ENCODE measurements around the gene MRAS.
"Not testable (repeated sequence)": the region's sequence is repeated elsewhere in the genome, so short reads cannot be mapped to it uniquely, and the experiment has no call there.

MRAS gene

GRCh38 chr3:138367326-138367850 is 19.0 kb downstream of the MRAS start:
- DNase-seq (ENCODE audit: low read depth, low spot score) = no peak

GRCh38 chr3:138367911-138368310 is 19.5 kb downstream of the MRAS start:
- no peak for DNase-seq (ENCODE audit: low read depth, low spot score)

GRCh38 chr3:138369151-138369900 is 20.9 kb downstream of the MRAS start:
- no peak for DNase-seq (ENCODE audit: low read depth, low spot score)

- DNase-seq (ENCODE audit: low read depth, low spot score) = no peak
Measured at GRCh38 chr3:138370321-138370720, 21.9 kb downstream of the MRAS start.

- no peak for DNase-seq (ENCODE audit: low read depth, low spot score)
Measured at GRCh38 chr3:138371070-138371965, 22.9 kb downstream of the MRAS start.

- DNase-seq (ENCODE audit: low read depth, low spot score) = no peak
Measured at GRCh38 chr3:138373087-138373735, 24.8 kb downstream of the MRAS start.

- DNase-seq (ENCODE audit: low read depth, low spot score) = no peak
Measured at GRCh38 chr3:138373736-138374094, 25.3 kb downstream of the MRAS start.

GRCh38 chr3:138374573-138375134 is 26.3 kb downstream of the MRAS start:
- no peak for DNase-seq (ENCODE audit: low read depth, low spot score)

- DNase-seq (ENCODE audit: low read depth, low spot score) = no peak
Measured at GRCh38 chr3:138375447-138375846, 27.1 kb downstream of the MRAS start.

- no peak for DNase-seq (ENCODE audit: low read depth, low spot score)
Measured at GRCh38 chr3:138376663-138377062, 28.3 kb downstream of the MRAS start.

GRCh38 chr3:138377212-138377611 is 28.8 kb downstream of the MRAS start:
- DNase-seq (ENCODE audit: low read depth, low spot score) = not testable (repeated sequence)

- no peak for DNase-seq (ENCODE audit: low read depth, low spot score)
Measured at GRCh38 chr3:138377804-138378203, 29.4 kb downstream of the MRAS start.

- DNase-seq (ENCODE audit: low read depth, low spot score) = no peak
Measured at GRCh38 chr3:138378331-138378730, 30.0 kb downstream of the MRAS start.

GRCh38 chr3:138378990-138379389 is 30.6 kb downstream of the MRAS start:
- no peak for DNase-seq (ENCODE audit: low read depth, low spot score)

GRCh38 chr3:138381413-138381901 is 33.1 kb downstream of the MRAS start:
- DNase-seq (ENCODE audit: low read depth, low spot score) = no peak

GRCh38 chr3:138381950-138382715 is 33.8 kb downstream of the MRAS start:
- DNase-seq (ENCODE audit: low read depth, low spot score) = no peak

GRCh38 chr3:138383715-138384465 is 35.5 kb downstream of the MRAS start:
- no peak for DNase-seq (ENCODE audit: low read depth, low spot score)

GRCh38 chr3:138384531-138384930 is 36.2 kb downstream of the MRAS start:
- no peak for DNase-seq (ENCODE audit: low read depth, low spot score)

- no peak for DNase-seq (ENCODE audit: low read depth, low spot score)
Measured at GRCh38 chr3:138384976-138385375, 36.6 kb downstream of the MRAS start.

GRCh38 chr3:138389144-138389601 is 40.8 kb downstream of the MRAS start:
- no peak for DNase-seq (ENCODE audit: low read depth, low spot score)

All from activated naive CD8-positive, alpha-beta T cell treated with anti-CD3 and anti-CD28 coated beads, Interleukin-2, amount 50 U/mL, for 16 hours (primary cell).